GM19324 (cell line): ENCODE results near the gene CNBP.
"Not testable (repeated sequence)": the region's sequence is repeated elsewhere in the genome, so short reads cannot be mapped to it uniquely, and the experiment has no call there.

Experiments used
- ATAC-seq: cut with Tn5 transposase; IDR thresholded peaks from one replicate; pipeline ENCODE4 v1.9.1; 2021; ENCODE audit warnings: mild to moderate bottlenecking, moderate library complexity; ENCODE audit not compliant: unreplicated experiment, low FRiP score

CNBP gene

GRCh38 chr3:129185783-129186182, 2.1 kb upstream of the CNBP start:
- no peak for ATAC-seq

GRCh38 chr3:129184784-129185542, 1.3 kb upstream of the CNBP start:
- not testable (repeated sequence) for ATAC-seq

- no peak for ATAC-seq
These were observed 631 bp upstream of the CNBP start for GRCh38 chr3:129184396-129184657.

GRCh38 chr3:129182390-129183185, 1.1 kb downstream of the CNBP start:
- ATAC-seq: no peak

GRCh38 chr3:129181819-129182218, 1.9 kb downstream of the CNBP start:
- ATAC-seq: no peak

- no peak for ATAC-seq
These were observed 3.2 kb downstream of the CNBP start for GRCh38 chr3:129180461-129180860.

- ATAC-seq: no peak
These were observed 7.6 kb downstream of the CNBP start for GRCh38 chr3:129176051-129176450.

GRCh38 chr3:129173725-129174124, 10.0 kb downstream of the CNBP start:
- no peak for ATAC-seq

- no peak for ATAC-seq
These were observed 10.5 kb downstream of the CNBP start for GRCh38 chr3:129173206-129173605.

- ATAC-seq: no peak
These were observed 16.9 kb downstream of the CNBP start for GRCh38 chr3:129166579-129167332.

- ATAC-seq: not testable (repeated sequence)
These were observed 18.1 kb downstream of the CNBP start for GRCh38 chr3:129165594-129165993.

- no peak for ATAC-seq
These were observed 19.2 kb downstream of the CNBP start for GRCh38 chr3:129164500-129164899.

GRCh38 chr3:129162729-129163579, 20.7 kb downstream of the CNBP start:
- no peak for ATAC-seq

GRCh38 chr3:129161860-129162271, 21.8 kb downstream of the CNBP start:
- ATAC-seq: no peak

GRCh38 chr3:129160891-129161859, 22.5 kb downstream of the CNBP start, which contains the start of gene ISY1:
ISY1 (minus strand) TSS chr3:129161063; CDS start chr3:129160975, 88 bp downstream.
- ATAC-seq: peak; percentile 89

GRCh38 chr3:129144786-129145185, 38.9 kb downstream of the CNBP start:
- no peak for ATAC-seq

GRCh38 chr3:129141011-129141410, 42.7 kb downstream of the CNBP start:
- not testable (repeated sequence) for ATAC-seq

- ATAC-seq: no peak
These were observed 43.8 kb downstream of the CNBP start for GRCh38 chr3:129139911-129140310.

- ATAC-seq: not testable (repeated sequence)
These were observed 47.4 kb downstream of the CNBP start for GRCh38 chr3:129136275-129136674.
